CD4-positive, alpha-beta T cell treated with Interleukin-21 for 1 hour (primary cell): ENCODE data around the gene INSYN2A.

ENCODE experiments used
- DNase-seq: peaks from one replicate; pipeline ENCODE4 v3.0.0-alpha.2; 2020

The INSYN2A gene

GRCh38 chr10:127195041-127195506 lies 1.3 kb downstream of the INSYN2A start:
- no peak for DNase-seq

- DNase-seq = no peak
Measured at GRCh38 chr10:127194599-127194998, 1.8 kb downstream of the INSYN2A start.

GRCh38 chr10:127194111-127194510 lies 2.3 kb downstream of the INSYN2A start:
- DNase-seq = no peak

- no peak for DNase-seq
Measured at GRCh38 chr10:127193125-127193524, 3.3 kb downstream of the INSYN2A start.

DNA sequence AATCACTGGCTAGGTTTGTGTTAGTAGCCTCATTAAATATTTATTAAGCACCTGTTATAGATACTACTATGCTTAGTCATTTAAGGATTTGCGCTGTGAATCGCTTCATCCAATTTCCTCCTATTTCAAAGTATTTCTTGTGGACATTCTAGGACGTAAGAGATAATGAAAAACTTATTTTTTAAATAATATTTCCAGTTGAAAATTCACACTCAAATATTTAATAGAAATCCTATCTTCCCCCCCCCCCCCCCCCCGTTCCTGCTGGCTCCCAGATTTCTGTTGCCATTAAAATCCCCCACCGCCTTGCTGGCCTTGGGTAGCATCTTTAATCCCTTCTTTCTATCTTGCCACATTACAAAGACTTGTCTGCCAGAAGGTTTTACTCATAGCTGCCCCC lies 6.0 kb downstream of the INSYN2A start:
- DNase-seq = no peak

- DNase-seq = no peak
Measured at GRCh38 chr10:127189226-127189625, 7.2 kb downstream of the INSYN2A start.

GRCh38 chr10:127186813-127187212 lies 9.6 kb downstream of the INSYN2A start:
- no peak for DNase-seq

DNA sequence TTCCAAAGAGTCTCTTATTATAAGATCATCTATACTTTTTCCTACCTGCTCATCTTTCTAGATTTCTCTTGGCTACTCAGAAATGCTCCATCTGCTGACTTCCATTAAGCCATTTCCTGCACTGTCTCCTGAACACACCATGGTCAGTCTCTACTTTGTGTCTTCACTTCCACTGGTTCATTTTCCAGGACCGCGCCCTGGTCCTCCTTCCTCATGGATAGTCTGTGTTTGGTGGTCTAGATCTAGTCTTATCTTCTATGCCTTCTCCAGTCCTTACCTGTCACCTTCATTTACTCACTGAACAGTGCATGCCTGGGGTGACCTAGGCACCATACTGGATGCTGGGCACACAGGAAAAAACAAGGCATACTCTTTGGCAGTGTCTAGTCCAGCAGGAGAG lies 11.8 kb downstream of the INSYN2A start:
- no peak for DNase-seq

- DNase-seq = no peak
Measured at GRCh38 chr10:127182161-127182560, 14.2 kb downstream of the INSYN2A start.

GRCh38 chr10:127179612-127180250 lies 16.7 kb downstream of the INSYN2A start:
- no peak for DNase-seq

- DNase-seq = no peak
Measured at GRCh38 chr10:127176649-127177048, 19.7 kb downstream of the INSYN2A start.

DNA sequence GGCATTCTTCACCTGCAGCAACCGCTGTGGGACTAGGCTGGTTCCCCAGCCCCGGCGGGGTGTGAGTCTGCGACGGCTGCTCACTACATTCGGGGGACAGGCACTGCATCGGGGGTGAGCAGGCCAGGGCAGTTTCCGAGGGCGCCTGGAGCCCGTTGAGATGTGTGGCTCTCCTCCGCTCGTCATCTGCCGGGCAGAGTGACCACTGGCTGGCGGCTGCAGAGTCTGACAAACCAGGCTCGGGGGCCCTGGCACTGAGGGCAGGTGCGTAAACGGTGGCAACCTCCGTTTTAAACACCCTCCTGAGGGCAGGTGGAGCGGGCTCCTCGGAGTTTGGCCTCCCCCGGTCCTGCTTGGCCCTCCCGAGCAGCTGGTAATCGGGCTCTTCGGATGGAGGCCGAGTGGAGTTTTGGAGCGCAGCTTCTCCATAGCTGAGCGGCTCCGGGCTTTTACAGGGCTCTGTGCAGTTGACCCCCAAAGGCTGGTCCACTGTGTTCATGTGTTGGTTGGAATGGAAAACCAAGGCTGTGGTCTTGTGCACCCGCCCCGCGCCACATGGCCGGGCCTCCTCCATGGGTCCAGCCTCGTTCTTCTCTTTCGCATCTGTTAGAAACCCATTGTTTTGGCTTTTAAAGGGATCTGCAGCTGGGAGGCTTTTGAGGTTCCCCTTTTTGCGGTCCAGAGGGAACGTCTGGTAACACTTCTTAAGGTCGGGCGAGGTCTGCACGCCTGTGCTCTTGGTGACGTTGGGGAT lies 20.9 kb downstream of the INSYN2A start:
- no peak for DNase-seq

GRCh38 chr10:127174866-127175265 lies 21.5 kb downstream of the INSYN2A start:
- DNase-seq = no peak

DNA sequence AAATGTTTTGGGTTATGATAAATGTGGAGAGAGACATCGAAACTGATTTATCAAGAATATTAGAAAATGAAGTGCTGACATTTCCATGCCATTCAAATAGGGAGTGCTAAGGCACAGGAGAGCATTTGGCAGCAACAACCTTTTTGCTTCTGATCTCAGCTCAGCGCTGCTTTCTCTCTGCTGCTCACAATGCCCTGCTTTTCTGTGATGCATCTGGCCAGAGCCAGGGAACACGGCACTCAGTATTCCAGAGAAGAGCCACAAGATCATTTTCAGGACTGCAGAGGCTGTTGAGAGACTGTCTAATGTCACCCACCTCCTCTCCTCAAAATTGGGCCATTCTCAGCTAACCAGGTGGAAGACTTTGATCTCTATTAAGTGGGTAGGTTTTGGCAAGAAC lies 28.1 kb downstream of the INSYN2A start:
- DNase-seq = no peak

GRCh38 chr10:127162841-127163240 lies 33.5 kb downstream of the INSYN2A start:
- DNase-seq = no peak

GRCh38 chr10:127161482-127161881 lies 34.9 kb downstream of the INSYN2A start:
- no peak for DNase-seq

GRCh38 chr10:127159648-127160245 lies 36.6 kb downstream of the INSYN2A start:
- no peak for DNase-seq

DNA sequence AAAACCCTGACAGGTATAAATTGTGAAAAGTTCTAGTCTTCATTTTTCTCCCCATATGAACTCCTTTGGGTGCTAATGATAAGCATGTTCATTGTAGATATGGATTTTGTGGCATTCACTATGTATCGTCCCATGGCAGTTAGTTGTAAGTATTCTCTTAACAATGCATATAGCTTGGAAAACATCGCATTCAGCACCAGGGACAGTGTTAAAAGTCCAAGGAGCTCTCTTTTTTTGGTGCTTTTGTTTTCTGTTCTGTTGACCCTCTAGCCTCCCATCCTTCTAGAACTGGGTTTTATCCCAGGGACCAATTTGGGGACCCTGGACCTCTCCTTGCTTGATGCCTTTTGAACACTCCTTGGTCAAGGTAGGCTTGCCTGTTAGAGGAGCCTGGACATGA lies 37.7 kb downstream of the INSYN2A start:
- no peak for DNase-seq

GRCh38 chr10:127157506-127158200 lies 38.7 kb downstream of the INSYN2A start:
- DNase-seq = no peak

- no peak for DNase-seq
Measured at GRCh38 chr10:127157089-127157488, 39.3 kb downstream of the INSYN2A start.

DNA sequence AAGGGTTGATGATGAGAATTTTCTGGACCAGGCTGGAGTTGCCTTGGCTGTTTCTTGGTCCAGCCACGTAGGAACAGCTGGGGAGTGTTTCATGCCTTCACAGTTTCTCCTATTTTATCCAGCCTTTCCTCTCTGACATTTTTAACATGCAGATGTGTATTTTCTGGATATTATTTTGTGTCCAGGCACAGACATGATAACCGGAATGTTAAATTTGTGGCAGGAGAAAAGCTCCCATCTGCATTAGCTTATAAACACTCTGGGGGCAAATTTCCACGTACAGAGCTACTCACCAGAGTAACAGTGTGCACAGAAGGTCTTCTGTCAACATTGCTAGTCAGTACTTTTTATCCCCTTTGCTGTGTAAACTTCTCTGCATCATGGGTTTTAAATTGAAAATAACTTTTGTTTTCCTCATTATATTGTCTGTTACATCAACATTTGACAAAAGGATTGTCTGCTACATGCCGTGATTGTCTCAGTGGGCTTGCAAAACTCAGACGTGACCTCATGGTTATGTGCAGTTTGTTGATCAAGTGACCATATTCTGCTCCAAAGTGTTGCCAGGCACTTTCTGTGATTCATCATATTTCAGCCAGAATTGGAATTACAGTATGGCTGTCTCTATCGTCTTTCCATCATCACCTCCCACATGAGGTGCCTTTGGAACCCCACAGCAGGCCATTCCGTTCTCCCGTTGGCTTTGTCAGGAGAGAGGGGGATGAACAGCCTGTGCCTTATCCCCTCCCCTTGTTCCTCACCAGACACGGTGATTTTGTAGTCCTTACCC lies 41.4 kb downstream of the INSYN2A start:
- DNase-seq = no peak

GRCh38 chr10:127153181-127153580 lies 43.2 kb downstream of the INSYN2A start:
- DNase-seq = no peak
